Naive thymus-derived CD8-positive, alpha-beta T cell (primary cell): ENCODE data around the gene SRP54. TPM values are rescaled to one million over a fixed set of nuclear protein-coding genes. Genes with fewer than 3 reads are reported as not detected.
"Not testable (repeated sequence)": the region's sequence is repeated elsewhere in the genome, so short reads cannot be mapped to it uniquely, and the experiment has no call there.

Experiments
- ATAC-seq, 2 donors: fragments of 150-1000 bp; cut with Tn5 transposase in 1 of 2; sonication (Bioruptor Pico), chemical (Tn5 transposase) in 1 of 2; 1 replicate in 1 of 2; 2 replicates in 1 of 2; pipeline ENCODE4 v1.10.0; 2021; ENCODE audit warnings: mild to moderate bottlenecking in 2 of 2, moderate library complexity in 2 of 2
- POLR2A ChIA-PET: fragments of 350-600 bp; sonication (Branson Sonifier 250); formaldehyde crosslinking; loops from one replicate; lab custom pipeline; 2021; ENCODE audit warnings: antibody characterized with exemption; lab: Charles Lee
- DNase-seq, 10 donors: peaks; one replicate each; pipeline versions ENCODE4 v3.0.0 to v3.0.0-alpha.2; 2020 to 2022
- H3K27ac Mint-ChIP-seq, 10 donors: one replicate each; pipeline ENCODE4 v1.8.0; 2020 to 2022; ENCODE audit warnings: mild to moderate bottlenecking in 10 of 10, mixed read lengths in 10 of 10, moderate library complexity in 4 of 10, inconsistent platforms in 1 of 10
- H3K27me3 Mint-ChIP-seq, 5 donors: one replicate each; pipeline ENCODE4 v1.8.0; 2021 to 2022; ENCODE audit warnings: mixed read lengths in 5 of 5
- H3K36me3 Mint-ChIP-seq, 3 donors: one replicate each; pipeline ENCODE4 v1.8.0; 2020 to 2022; ENCODE audit warnings: mixed read lengths in 3 of 3, mild to moderate bottlenecking in 2 of 3, inconsistent platforms in 1 of 3
- H3K4me1 Mint-ChIP-seq, 4 donors: one replicate each; pipeline ENCODE4 v1.8.0; 2021 to 2022; ENCODE audit warnings: mixed read lengths in 4 of 4
- H3K4me3 Mint-ChIP-seq, 10 donors: one replicate each; pipeline ENCODE4 v1.8.0; 2020 to 2022; ENCODE audit warnings: mild to moderate bottlenecking in 10 of 10, mixed read lengths in 10 of 10, moderate library complexity in 6 of 10, inconsistent platforms in 1 of 10
- H3K9me3 Mint-ChIP-seq, 9 donors: one replicate each; pipeline ENCODE4 v1.8.0; 2020 to 2022; ENCODE audit warnings: mixed read lengths in 9 of 9, mild to moderate bottlenecking in 3 of 9, inconsistent platforms in 1 of 9, moderate library complexity in 1 of 9
- polyA plus RNA-seq, 3 donors: library from polyadenylated mRNA; unstranded; fragments of 300-500 nt; fragmentation: Illumina TruSeq; gene quantifications; one replicate each; pipeline ENCODE4 v1.2.3, GENCODE V29; 2021
- total RNA-seq, 8 experiments: library from RNA in 2 of 8; stranded (reverse) in 2 of 8; gene quantifications; one replicate each; pipeline ENCODE4 v1.2.3 and lab custom pipeline; 2021 to 2026

Gene SRP54
- total and polyA plus RNA-seq, 5 experiments from 2014 or later = 18.3 to 60.7 (median 32.2) TPM

DNA sequence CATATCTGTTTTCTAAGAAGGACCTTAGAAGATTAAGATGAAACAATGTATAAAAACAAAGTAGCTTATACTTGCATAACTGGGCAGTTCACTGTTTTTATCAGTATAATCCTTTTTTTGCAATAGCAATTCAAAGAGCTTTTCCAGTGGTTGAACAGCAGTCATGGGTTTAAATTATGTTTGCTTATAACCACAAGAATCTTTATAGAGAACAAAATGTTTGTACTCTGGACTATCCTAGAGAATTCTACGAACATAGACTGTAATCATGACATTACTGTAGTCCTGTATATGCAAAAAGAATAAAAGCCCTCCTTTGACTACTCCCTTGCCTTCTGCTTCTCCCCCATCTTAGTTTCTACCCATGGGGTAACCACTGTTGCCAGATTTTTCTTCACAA lies 69.0 kb downstream of the SRP54 start:
- POLR2A ChIA-PET = no interaction called here
- peaks cover 0 to 51% (median 2%) of the 10 kb centered on the region in 3 donors for H3K36me3 Mint-ChIP-seq
- H3K4me1 Mint-ChIP-seq = peaks cover 5 to 26% (median 18%) of the 10 kb centered on the region in 4 donors

GRCh38 chr14:35052637-35053036 lies 69.8 kb downstream of the SRP54 start:
- POLR2A ChIA-PET = no interaction called here
- no peaks in the 10 kb centered on the region for H3K27me3 Mint-ChIP-seq
- H3K27ac Mint-ChIP-seq = peak overlapping the region in 1 of 10 donors; percentile 86
- DNase-seq (no peak), ATAC-seq (no peak)
- no peaks in the 10 kb centered on the region for H3K9me3 Mint-ChIP-seq
- H3K4me3 Mint-ChIP-seq = no peak overlapping the region
- H3K36me3 Mint-ChIP-seq = peaks cover 0 to 58% (median 2%) of the 10 kb centered on the region in 3 donors
- H3K4me1 Mint-ChIP-seq = peaks cover 6 to 22% (median 11%) of the 10 kb centered on the region in 4 donors

More for the DNA sequence above, 69.0 kb downstream of the SRP54 start:
- DNase-seq = no peak
- Mint-ChIP-seq H3K27me3 (no peaks in the 10 kb centered on the region), H3K27ac (no peak overlapping the region), H3K9me3 (no peaks in the 10 kb centered on the region), H3K4me3 (no peak overlapping the region)
- no peak for ATAC-seq

- H3K4me3 Mint-ChIP-seq, DNase-seq, ATAC-seq, POLR2A ChIA-PET, H3K9me3 Mint-ChIP-seq, H3K27me3 Mint-ChIP-seq: not testable (repeated sequence)
- peak overlapping the region in 3 of 10 donors; percentile 13 to 25 (median 16) for H3K27ac Mint-ChIP-seq
- peaks cover 0 to 66% (median 24%) of the 10 kb centered on the region in 3 donors for H3K36me3 Mint-ChIP-seq
- peaks cover 0 to 13% (median 3%) of the 10 kb centered on the region in 4 donors for H3K4me1 Mint-ChIP-seq
Observed at GRCh38 chr14:35061113-35061791, 78.5 kb downstream of the SRP54 start.

GRCh38 chr14:35065731-35066130 lies 82.9 kb downstream of the SRP54 start:
- not testable (repeated sequence) for H3K27me3 Mint-ChIP-seq, H3K4me1 Mint-ChIP-seq, H3K4me3 Mint-ChIP-seq, DNase-seq, H3K27ac Mint-ChIP-seq, ATAC-seq, H3K9me3 Mint-ChIP-seq
- POLR2A ChIA-PET = interaction anchor here (0.6 to 0.7 kb wide), 2 partner anchors 34 to 329 kb away, joined by 3 to 4 read pairs; no protein-coding TSS in a partner anchor
- peaks cover 0 to 60% (median 24%) of the 10 kb centered on the region in 3 donors for H3K36me3 Mint-ChIP-seq

- Mint-ChIP-seq H3K27me3 (no peaks in the 10 kb centered on the region), H3K4me3 (no peak overlapping the region), H3K4me1 (peaks cover 0 to 2% (median 0%) of the 10 kb centered on the region in 4 donors), H3K27ac (peak overlapping the region in 1 of 10 donors; percentile 6), H3K36me3 (peaks cover 0 to 67% (median 31%) of the 10 kb centered on the region in 3 donors), H3K9me3 (no peaks in the 10 kb centered on the region)
- ATAC-seq (no peak), DNase-seq (no peak)
- POLR2A ChIA-PET = no interaction called here
Observed at GRCh38 chr14:35068238-35069012, 85.6 kb downstream of the SRP54 start.

- peak overlapping the region in 1 of 10 donors; percentile 62 for H3K27ac Mint-ChIP-seq
- POLR2A ChIA-PET = no interaction called here
- no peaks in the 10 kb centered on the region for H3K9me3 Mint-ChIP-seq
- H3K4me1 Mint-ChIP-seq = no peaks in the 10 kb centered on the region
- ATAC-seq = no peak
- peaks cover 0 to 64% (median 35%) of the 10 kb centered on the region in 3 donors for H3K36me3 Mint-ChIP-seq
- DNase-seq = no peak
- no peaks in the 10 kb centered on the region for H3K27me3 Mint-ChIP-seq
- H3K4me3 Mint-ChIP-seq = no peak overlapping the region
Observed at GRCh38 chr14:35072226-35072625, 89.4 kb downstream of the SRP54 start.

- no peaks in the 10 kb centered on the region for H3K9me3 Mint-ChIP-seq
- no peak for ATAC-seq
- peaks cover 0 to 60% (median 25%) of the 10 kb centered on the region in 3 donors for H3K36me3 Mint-ChIP-seq
- H3K4me3 Mint-ChIP-seq = no peak overlapping the region
- DNase-seq = no peak
- H3K27ac Mint-ChIP-seq = peak overlapping the region in 1 of 10 donors; percentile 32
- POLR2A ChIA-PET = no interaction called here
- no peaks in the 10 kb centered on the region for H3K4me1 Mint-ChIP-seq
- H3K27me3 Mint-ChIP-seq = no peaks in the 10 kb centered on the region
Observed at GRCh38 chr14:35073486-35073885, 90.7 kb downstream of the SRP54 start.

GRCh38 chr14:35078082-35078481 lies 95.3 kb downstream of the SRP54 start:
- POLR2A ChIA-PET = no interaction called here
- Mint-ChIP-seq H3K27me3 (no peaks in the 10 kb centered on the region), H3K4me3 (no peak overlapping the region), H3K9me3 (no peaks in the 10 kb centered on the region), H3K27ac (peak overlapping the region in 1 of 10 donors; percentile 40), H3K36me3 (peaks cover 0 to 62% (median 9%) of the 10 kb centered on the region in 3 donors), H3K4me1 (no peaks in the 10 kb centered on the region)
- DNase-seq = no peak
- no peak for ATAC-seq

Other genes starting within 250 kb of the SRP54 start
- 10 to 100 TPM; 44.5 to 47.5 TPM for gene BAZ1A, start 107.6 kb upstream of the SRP54 start, total RNA-seq
- gene BAZ1A, start 107.6 kb upstream of the SRP54 start, polyA plus RNA-seq = 10 to 100 TPM in 1 of 3 donors, 1 to 10 TPM in 2; 8.5 to 10.7 (median 9.1) TPM
- 10 to 100 TPM; 36.5 TPM for gene FAM177A1, start 63.3 kb downstream of the SRP54 start, total RNA-seq
- 10 to 100 TPM; 32.6 to 59.8 (median 41.0) TPM for gene FAM177A1, start 63.3 kb downstream of the SRP54 start, polyA plus RNA-seq
- gene PPP2R3C, start 139.0 kb downstream of the SRP54 start, total RNA-seq = 10 to 100 TPM; 38.4 to 39.5 TPM
- 10 to 100 TPM; 45.6 to 57.9 (median 52.7) TPM for gene PPP2R3C, start 139.0 kb downstream of the SRP54 start, polyA plus RNA-seq
- gene PRORP, start 139.6 kb downstream of the SRP54 start, total RNA-seq = 10 to 100 TPM; 33.6 to 34.1 TPM
- gene PRORP, start 139.6 kb downstream of the SRP54 start, polyA plus RNA-seq = 10 to 100 TPM; 44.3 to 55.4 (median 49.7) TPM